ENCODE results near the gene FAM229A. TPM values are rescaled to one million over a fixed set of nuclear protein-coding genes. Genes with fewer than 3 reads are reported as not detected.

The FAM229A gene
- total and polyA plus RNA-seq, 4 donors = 1.6 to 3.3 (median 2.1) TPM

DNA sequence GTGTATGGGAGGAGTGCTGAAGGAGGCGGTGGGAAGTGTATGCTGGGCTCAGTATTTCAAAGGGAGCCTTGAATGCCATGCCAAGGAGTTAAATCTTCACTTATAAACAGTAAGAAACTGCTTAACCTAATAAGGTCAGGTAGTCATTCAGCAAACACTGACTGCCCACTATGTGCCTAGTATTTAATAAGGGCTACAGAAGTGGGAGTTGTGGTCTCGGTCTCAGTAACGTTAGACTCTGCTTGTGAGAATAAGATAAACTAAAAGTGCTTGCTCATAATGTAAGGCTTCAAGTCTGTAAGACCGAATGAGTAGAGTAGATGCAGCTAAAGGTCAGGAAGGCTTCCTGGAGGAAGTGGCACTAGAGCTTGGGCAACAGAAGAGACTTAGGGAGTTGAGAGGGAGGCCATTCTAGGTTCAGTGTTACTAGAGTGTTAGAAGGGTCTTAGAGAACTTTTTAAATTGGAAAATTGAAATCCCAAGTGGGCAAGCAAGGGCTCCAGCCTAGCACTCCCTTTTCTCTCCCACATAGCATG lies 32.3 kb downstream of the FAM229A start:
- Histone ChIP-seq H3K27ac (ENCODE audit: low read depth in 1 of 2, low read length in 2 of 2) (no peak overlapping the region), H3K4me3 (ENCODE audit: low read depth in 1 of 3, low read length in 3 of 3) (no peak overlapping the region), H3K9me3 (ENCODE audit: control insufficient read depth in 4 of 4, low read length in 3 of 4) (no peaks in the 10 kb centered on the region), H3K27me3 (ENCODE audit: control insufficient read depth in 4 of 4, insufficient read depth in 4 of 4, low read length in 3 of 4) (no peaks in the 10 kb centered on the region), H3K4me1 (ENCODE audit: control insufficient read depth in 4 of 4, insufficient read depth in 4 of 4, low read length in 3 of 4) (peaks cover 0 to 9% (median 3%) of the 10 kb centered on the region in 4 donors), H3K9ac (ENCODE audit: low read depth in 1 of 2, low read length in 2 of 2) (no peak overlapping the region), H3K36me3 (ENCODE audit: control insufficient read depth in 4 of 4, insufficient read depth in 3 of 4, low read depth in 1 of 4, low read length in 3 of 4) (peaks cover 4 to 65% (median 42%) of the 10 kb centered on the region in 4 donors)
- TF ChIP-seq FOXA2 (IDR thresholded peaks at IDR 0.05) = no peak
- TF ChIP-seq FOXA1 (IDR thresholded peaks at IDR 0.05) = no peak
- no peak for TF ChIP-seq HNF4G (IDR thresholded peaks at IDR 0.05)
- no peak for TF ChIP-seq EGR1 (IDR thresholded peaks at IDR 0.05; ENCODE audit: low read depth in 2 of 2)
- TF ChIP-seq, protein P1, sequence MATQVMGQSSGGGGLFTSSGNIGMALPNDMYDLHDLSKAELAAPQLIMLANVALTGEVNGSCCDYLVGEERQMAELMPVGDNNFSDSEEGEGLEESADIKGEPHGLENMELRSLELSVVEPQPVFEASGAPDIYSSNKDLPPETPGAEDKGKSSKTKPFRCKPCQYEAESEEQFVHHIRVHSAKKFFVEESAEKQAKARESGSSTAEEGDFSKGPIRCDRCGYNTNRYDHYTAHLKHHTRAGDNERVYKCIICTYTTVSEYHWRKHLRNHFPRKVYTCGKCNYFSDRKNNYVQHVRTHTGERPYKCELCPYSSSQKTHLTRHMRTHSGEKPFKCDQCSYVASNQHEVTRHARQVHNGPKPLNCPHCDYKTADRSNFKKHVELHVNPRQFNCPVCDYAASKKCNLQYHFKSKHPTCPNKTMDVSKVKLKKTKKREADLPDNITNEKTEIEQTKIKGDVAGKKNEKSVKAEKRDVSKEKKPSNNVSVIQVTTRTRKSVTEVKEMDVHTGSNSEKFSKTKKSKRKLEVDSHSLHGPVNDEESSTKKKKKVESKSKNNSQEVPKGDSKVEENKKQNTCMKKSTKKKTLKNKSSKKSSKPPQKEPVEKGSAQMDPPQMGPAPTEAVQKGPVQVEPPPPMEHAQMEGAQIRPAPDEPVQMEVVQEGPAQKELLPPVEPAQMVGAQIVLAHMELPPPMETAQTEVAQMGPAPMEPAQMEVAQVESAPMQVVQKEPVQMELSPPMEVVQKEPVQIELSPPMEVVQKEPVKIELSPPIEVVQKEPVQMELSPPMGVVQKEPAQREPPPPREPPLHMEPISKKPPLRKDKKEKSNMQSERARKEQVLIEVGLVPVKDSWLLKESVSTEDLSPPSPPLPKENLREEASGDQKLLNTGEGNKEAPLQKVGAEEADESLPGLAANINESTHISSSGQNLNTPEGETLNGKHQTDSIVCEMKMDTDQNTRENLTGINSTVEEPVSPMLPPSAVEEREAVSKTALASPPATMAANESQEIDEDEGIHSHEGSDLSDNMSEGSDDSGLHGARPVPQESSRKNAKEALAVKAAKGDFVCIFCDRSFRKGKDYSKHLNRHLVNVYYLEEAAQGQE (IDR thresholded peaks at IDR 0.05) = no peak
- TF ChIP-seq, protein P2, sequence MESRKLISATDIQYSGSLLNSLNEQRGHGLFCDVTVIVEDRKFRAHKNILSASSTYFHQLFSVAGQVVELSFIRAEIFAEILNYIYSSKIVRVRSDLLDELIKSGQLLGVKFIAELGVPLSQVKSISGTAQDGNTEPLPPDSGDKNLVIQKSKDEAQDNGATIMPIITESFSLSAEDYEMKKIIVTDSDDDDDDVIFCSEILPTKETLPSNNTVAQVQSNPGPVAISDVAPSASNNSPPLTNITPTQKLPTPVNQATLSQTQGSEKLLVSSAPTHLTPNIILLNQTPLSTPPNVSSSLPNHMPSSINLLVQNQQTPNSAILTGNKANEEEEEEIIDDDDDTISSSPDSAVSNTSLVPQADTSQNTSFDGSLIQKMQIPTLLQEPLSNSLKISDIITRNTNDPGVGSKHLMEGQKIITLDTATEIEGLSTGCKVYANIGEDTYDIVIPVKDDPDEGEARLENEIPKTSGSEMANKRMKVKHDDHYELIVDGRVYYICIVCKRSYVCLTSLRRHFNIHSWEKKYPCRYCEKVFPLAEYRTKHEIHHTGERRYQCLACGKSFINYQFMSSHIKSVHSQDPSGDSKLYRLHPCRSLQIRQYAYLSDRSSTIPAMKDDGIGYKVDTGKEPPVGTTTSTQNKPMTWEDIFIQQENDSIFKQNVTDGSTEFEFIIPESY (IDR thresholded peaks at IDR 0.05) = no peak
- TF ChIP-seq, protein P3, sequence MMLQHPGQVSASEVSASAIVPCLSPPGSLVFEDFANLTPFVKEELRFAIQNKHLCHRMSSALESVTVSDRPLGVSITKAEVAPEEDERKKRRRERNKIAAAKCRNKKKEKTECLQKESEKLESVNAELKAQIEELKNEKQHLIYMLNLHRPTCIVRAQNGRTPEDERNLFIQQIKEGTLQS (IDR thresholded peaks at IDR 0.05) = no peak
- no peak for TF ChIP-seq RXRA (IDR thresholded peaks at IDR 0.05)
- no peak for TF ChIP-seq HNF4A (conservative IDR thresholded peaks at IDR 0.05)
- TF ChIP-seq NR2F2 (IDR thresholded peaks at IDR 0.05) = no peak
- TF ChIP-seq, protein P4, sequence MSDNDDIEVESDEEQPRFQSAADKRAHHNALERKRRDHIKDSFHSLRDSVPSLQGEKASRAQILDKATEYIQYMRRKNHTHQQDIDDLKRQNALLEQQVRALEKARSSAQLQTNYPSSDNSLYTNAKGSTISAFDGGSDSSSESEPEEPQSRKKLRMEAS (IDR thresholded peaks at IDR 0.05) = no peak
- WGBS = 88% methylated on average over 4 of the region's 4 CpGs
- no peak for DNase-seq (ENCODE audit: low spot score)

DNA sequence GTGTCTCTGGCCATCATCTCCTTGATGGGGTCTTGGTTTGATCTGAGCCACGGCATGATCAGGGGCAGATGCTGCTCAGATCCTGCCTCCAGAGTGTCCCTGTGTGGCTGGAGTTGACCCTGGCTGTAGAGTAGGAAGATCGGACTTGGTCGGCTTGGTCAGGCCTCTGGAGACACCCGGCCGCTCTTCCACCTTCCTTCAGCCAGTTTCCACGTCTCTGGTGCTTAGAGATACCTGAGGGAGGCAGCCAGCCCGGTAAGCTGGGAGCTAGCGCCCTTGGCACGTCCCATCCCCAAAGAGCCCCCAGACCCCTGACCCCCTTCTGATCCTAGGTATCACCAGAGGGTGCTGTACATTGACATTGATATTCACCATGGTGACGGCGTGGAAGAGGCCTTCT lies 35.1 kb downstream of the FAM229A start:
- Histone ChIP-seq H3K4me1 (ENCODE audit: control insufficient read depth in 4 of 4, insufficient read depth in 4 of 4, low read length in 3 of 4) (peaks cover 0 to 2% (median under 1%) of the 10 kb centered on the region in 4 donors), H3K9me3 (ENCODE audit: control insufficient read depth in 4 of 4, low read length in 3 of 4) (no peaks in the 10 kb centered on the region), H3K4me3 (ENCODE audit: low read depth in 1 of 3, low read length in 3 of 3) (no peak overlapping the region), H3K36me3 (ENCODE audit: control insufficient read depth in 4 of 4, insufficient read depth in 3 of 4, low read depth in 1 of 4, low read length in 3 of 4) (peaks cover 2 to 63% (median 40%) of the 10 kb centered on the region in 4 donors), H3K27me3 (ENCODE audit: control insufficient read depth in 4 of 4, insufficient read depth in 4 of 4, low read length in 3 of 4) (no peaks in the 10 kb centered on the region), H3K9ac (ENCODE audit: low read depth in 1 of 2, low read length in 2 of 2) (no peak overlapping the region), H3K27ac (ENCODE audit: low read depth in 1 of 2, low read length in 2 of 2) (no peak overlapping the region)
- TF ChIP-seq FOXA1 (IDR thresholded peaks at IDR 0.05) (no peak), HNF4G (IDR thresholded peaks at IDR 0.05) (no peak), HNF4A (conservative IDR thresholded peaks at IDR 0.05) (no peak), FOXA2 (IDR thresholded peaks at IDR 0.05) (no peak), SP1 (IDR thresholded peaks at IDR 0.05) (no peak), NR2F2 (IDR thresholded peaks at IDR 0.05) (no peak), EGR1 (IDR thresholded peaks at IDR 0.05; ENCODE audit: low read depth in 2 of 2) (no peak), JUND (IDR thresholded peaks at IDR 0.05) (no peak), RXRA (IDR thresholded peaks at IDR 0.05) (no peak), TAF1 (conservative IDR thresholded peaks at IDR 0.05) (no peak), GABPA (IDR thresholded peaks at IDR 0.05 in 1 of 2, conservative IDR thresholded peaks at IDR 0.05 in 1 of 2) (no peak), RAD21 (IDR thresholded peaks at IDR 0.05) (no peak)
- TF ChIP-seq, protein P2 (IDR thresholded peaks at IDR 0.05) = no peak
- TF ChIP-seq, protein P1 (IDR thresholded peaks at IDR 0.05) = no peak
- TF ChIP-seq, protein P3 (IDR thresholded peaks at IDR 0.05) = no peak
- TF ChIP-seq, protein P4 (IDR thresholded peaks at IDR 0.05) = no peak
- DNase-seq (ENCODE audit: low spot score) = no peak
- 94% methylated on average over 11 of the region's 11 CpGs for WGBS
